ENCODE results near the gene RAI2.

DNA sequence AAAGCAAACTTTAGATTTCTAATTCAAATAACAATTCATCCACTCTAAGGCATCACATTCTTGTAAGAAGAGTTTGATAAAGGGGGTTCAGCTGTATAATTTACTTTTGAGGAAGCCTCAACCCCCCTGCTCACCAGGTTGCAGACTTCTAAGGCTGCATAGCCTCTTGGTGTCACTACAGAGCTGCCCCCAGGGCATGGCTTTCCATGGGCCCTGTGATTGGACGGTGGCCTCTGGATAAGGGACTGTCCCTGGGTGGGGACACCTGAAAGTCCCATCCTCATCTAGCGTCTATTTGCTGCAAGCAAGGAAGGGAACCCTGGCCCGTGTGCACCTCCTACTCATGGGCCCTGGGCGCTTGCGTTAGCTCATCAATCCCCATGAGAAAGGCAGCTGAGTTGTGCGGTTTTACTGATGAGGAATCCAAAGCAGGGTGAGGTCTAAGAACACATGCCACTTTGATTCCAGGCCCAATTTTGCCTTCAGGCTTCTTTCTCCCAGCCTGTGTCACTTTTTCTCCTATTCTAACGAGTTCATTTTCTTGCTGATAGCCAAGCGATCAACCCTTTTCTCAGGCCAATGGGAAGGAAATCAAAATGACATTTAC lies 72.0 kb downstream of the RAI2 start:
- TF ChIP-seq POLR2AphosphoS5 (IDR thresholded peaks at IDR 0.05) (no peak), POLR2A (IDR thresholded peaks at IDR 0.05) (no peak)
- TF ChIP-seq, protein P1, sequence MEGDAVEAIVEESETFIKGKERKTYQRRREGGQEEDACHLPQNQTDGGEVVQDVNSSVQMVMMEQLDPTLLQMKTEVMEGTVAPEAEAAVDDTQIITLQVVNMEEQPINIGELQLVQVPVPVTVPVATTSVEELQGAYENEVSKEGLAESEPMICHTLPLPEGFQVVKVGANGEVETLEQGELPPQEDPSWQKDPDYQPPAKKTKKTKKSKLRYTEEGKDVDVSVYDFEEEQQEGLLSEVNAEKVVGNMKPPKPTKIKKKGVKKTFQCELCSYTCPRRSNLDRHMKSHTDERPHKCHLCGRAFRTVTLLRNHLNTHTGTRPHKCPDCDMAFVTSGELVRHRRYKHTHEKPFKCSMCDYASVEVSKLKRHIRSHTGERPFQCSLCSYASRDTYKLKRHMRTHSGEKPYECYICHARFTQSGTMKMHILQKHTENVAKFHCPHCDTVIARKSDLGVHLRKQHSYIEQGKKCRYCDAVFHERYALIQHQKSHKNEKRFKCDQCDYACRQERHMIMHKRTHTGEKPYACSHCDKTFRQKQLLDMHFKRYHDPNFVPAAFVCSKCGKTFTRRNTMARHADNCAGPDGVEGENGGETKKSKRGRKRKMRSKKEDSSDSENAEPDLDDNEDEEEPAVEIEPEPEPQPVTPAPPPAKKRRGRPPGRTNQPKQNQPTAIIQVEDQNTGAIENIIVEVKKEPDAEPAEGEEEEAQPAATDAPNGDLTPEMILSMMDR (IDR thresholded peaks at IDR 0.05): no peak
